ENCODE data around the gene ACP1.

The ACP1 gene

GRCh38 chr2:253202-253638 lies 11.5 kb upstream of the ACP1 start:
- POLR2A ChIA-PET: no interaction called here
- TF ChIP-seq CTCF (IDR thresholded peaks at IDR 0.05; ENCODE audit: control extremely low read depth, extremely low read depth, low read depth, missing control alignments): no peak
- DNase-seq (ENCODE audit: extremely low spot score): no peak
- CTCF ChIA-PET: no interaction called here

GRCh38 chr2:254241-254640 lies 10.5 kb upstream of the ACP1 start:
- POLR2A ChIA-PET: no interaction called here
- TF ChIP-seq CTCF (IDR thresholded peaks at IDR 0.05; ENCODE audit: control extremely low read depth, extremely low read depth, low read depth, missing control alignments): no peak
- CTCF ChIA-PET: interaction anchor here (1.3 to 6.0 kb wide), 2 partner anchors 8 to 35 kb away, joined by 3 to 40 read pairs; no protein-coding TSS in a partner anchor
- DNase-seq (ENCODE audit: extremely low spot score): no peak

- ChIA-PET CTCF (interaction anchor here (1.8 to 6.0 kb wide), 2 partner anchors 9 to 18 kb away, joined by 5 to 40 read pairs; no protein-coding TSS in a partner anchor), POLR2A (no interaction called here)
- no peak for DNase-seq (ENCODE audit: extremely low spot score)
- TF ChIP-seq CTCF (IDR thresholded peaks at IDR 0.05; ENCODE audit: control extremely low read depth, extremely low read depth, low read depth, missing control alignments): no peak
These were observed 9.6 kb upstream of the ACP1 start for GRCh38 chr2:255195-255594.

GRCh38 chr2:256094-256493 lies 8.7 kb upstream of the ACP1 start:
- no peak for TF ChIP-seq CTCF (IDR thresholded peaks at IDR 0.05; ENCODE audit: control extremely low read depth, extremely low read depth, low read depth, missing control alignments)
- ChIA-PET CTCF (interaction anchor here (1.8 to 6.0 kb wide), 2 partner anchors 10 to 19 kb away, joined by 5 to 40 read pairs; no protein-coding TSS in a partner anchor), POLR2A (no interaction called here)
- no peak for DNase-seq (ENCODE audit: extremely low spot score)

GRCh38 chr2:257429-257828 lies 7.3 kb upstream of the ACP1 start:
- ChIA-PET CTCF (interaction anchor here (0.6 to 6.0 kb wide), 3 partner anchors 11 to 79 kb away, joined by 3 to 40 read pairs (median 12); no protein-coding TSS in a partner anchor), POLR2A (no interaction called here)
- TF ChIP-seq CTCF (IDR thresholded peaks at IDR 0.05; ENCODE audit: control extremely low read depth, extremely low read depth, low read depth, missing control alignments): no peak
- DNase-seq (ENCODE audit: extremely low spot score): no peak

GRCh38 chr2:257842-258241 lies 6.9 kb upstream of the ACP1 start:
- no peak for DNase-seq (ENCODE audit: extremely low spot score)
- POLR2A ChIA-PET: no interaction called here
- no peak for TF ChIP-seq CTCF (IDR thresholded peaks at IDR 0.05; ENCODE audit: control extremely low read depth, extremely low read depth, low read depth, missing control alignments)
- CTCF ChIA-PET: interaction anchor here (1.4 to 6.0 kb wide), 3 partner anchors 12 to 16 kb away, joined by 7 to 40 read pairs (median 12); no protein-coding TSS in a partner anchor

All from GM10248 (cell line).